AG04450 (cell line): ENCODE data around the gene NKX1-2. TPM values are rescaled to one million over a fixed set of nuclear protein-coding genes. Genes with fewer than 3 reads are reported as not detected.
A peak's percentile ranks its signal among the peaks of the same experiment; 100 is the strongest.

Experiments
- CTCF ChIA-PET: fragments of 300-600, 350-600 bp; formaldehyde crosslinking; extraction: SDS; loops from one replicate; lab custom pipeline; 2022; ENCODE audit warnings: antibody characterized with exemption, inconsistent platforms; lab: Charles Lee
- POLR2A ChIA-PET: fragments of 350-600 bp; formaldehyde crosslinking; extraction: SDS; loops from one replicate; lab custom pipeline; 2021; ENCODE audit warnings: antibody characterized with exemption, inconsistent platforms; lab: Yijun Ruan, JAX
- DNase-seq: peaks from one replicate; pipeline ENCODE4 v3.0.0-alpha.2; 2011; ENCODE audit warnings: low read depth, low spot score
- H3K27ac ChIP-seq: one replicate; pipeline ENCODE4 v1.5.1; 2012; ENCODE audit warnings: low read depth, low read length, control low read depth
- H3K27me3 ChIP-seq: one replicate; pipeline ENCODE4 v1.6.0; 2012; ENCODE audit warnings: low read length; ENCODE audit not compliant: control insufficient read depth, insufficient read depth
- H3K4me3 ChIP-seq: 2 replicates; pipeline ENCODE4 v1.5.1; 2011; ENCODE audit warnings: mild to moderate bottlenecking, low read depth, low read length, control low read depth
- H3K9me3 ChIP-seq: 2 replicates; pipeline ENCODE4 v1.5.1; 2012; ENCODE audit warnings: low read length; ENCODE audit not compliant: control insufficient read depth, insufficient read depth
- CTCF ChIP-seq: IDR thresholded peaks from 2 replicates; pipeline ENCODE4 v1.5.1; 2011; ENCODE audit warnings: low read depth, low read length, control low read depth, inconsistent platforms
- polyA plus RNA-seq: library from polyadenylated mRNA; depleted of rRNA; stranded (reverse); fragments of >200 nt; gene quantifications from 2 replicates; pipeline ENCODE4 v1.2.3, GENCODE V29; 2011

NKX1-2 gene
- polyA plus RNA-seq, 1 experiment = not detected

DNA sequence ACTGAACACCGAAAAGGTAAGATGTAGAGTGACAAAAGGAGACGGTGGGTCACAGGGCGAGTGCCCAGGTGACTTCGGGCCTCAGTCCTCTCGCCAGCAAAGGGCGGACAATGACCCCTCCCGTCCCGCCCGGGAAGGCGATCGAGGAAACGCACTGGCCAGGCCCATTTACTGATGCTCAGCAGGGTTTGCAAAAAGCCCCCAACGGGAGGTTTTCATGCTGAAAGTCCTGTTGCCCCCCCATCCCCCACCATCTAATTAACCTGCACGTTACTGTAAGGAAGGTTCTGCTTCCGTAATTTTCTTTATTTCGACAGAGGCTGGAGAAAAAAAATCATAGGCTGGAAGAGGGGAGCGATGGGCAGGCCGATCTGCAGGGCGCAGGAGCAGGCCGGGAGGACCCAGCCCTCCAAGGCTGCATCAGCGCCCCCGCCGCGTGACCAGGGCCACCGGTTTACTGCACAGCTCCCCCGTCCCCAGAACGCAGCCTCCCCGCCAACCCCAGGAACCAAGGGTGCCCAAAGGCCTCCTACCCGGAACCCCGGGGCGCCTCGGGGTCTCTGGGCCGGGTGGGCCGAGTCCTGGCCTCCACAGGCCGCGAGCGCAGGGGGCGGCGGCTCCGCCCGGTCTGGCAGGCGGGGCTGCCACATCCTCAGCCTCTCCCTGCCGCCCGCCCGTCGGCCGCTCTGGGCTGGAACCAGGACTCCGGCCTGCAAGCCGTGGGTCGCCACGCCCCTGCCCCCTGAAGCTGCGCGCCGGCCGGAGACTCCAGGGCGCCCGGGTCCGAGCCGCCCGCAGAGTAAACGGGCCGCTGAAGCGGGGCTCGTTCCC is 31.7 kb downstream of the NKX1-2 start:
- no peak for DNase-seq
- H3K4me3 ChIP-seq = peak overlapping the region; percentile 70
- no peaks in the 10 kb centered on the region for H3K9me3 ChIP-seq
- ChIA-PET POLR2A (interaction anchor here (1.0 to 1.7 kb wide), 2 partner anchors 44 to 262 kb away, joined by 3 to 7 read pairs; partner anchors contain the start of gene LHPP), CTCF (interaction anchor here (0.7 to 6.3 kb wide), 5 partner anchors 11 to 28 kb away, joined by 3 to 78 read pairs (median 5); no protein-coding TSS in a partner anchor)
- peaks cover 11% of the 10 kb centered on the region for H3K27me3 ChIP-seq
- peak overlapping the region; percentile 77 for H3K27ac ChIP-seq
- TF ChIP-seq CTCF = peak; percentile 8; the same call in 1 of the 2 replicates

- ChIA-PET CTCF (interaction anchor here (0.6 to 6.3 kb wide), 6 partner anchors 9 to 422 kb away, joined by 3 to 78 read pairs (median 6); no protein-coding TSS in a partner anchor), POLR2A (interaction anchor here (0.6 kb wide), 1 partner anchor 1278 kb away, joined by 4 read pairs; no protein-coding TSS in a partner anchor)
- no peak for TF ChIP-seq CTCF
- Histone ChIP-seq H3K9me3 (no peaks in the 10 kb centered on the region), H3K27me3 (peaks cover 8% of the 10 kb centered on the region), H3K4me3 (no peak overlapping the region; the same call in 1 of the 2 replicates), H3K27ac (no peak overlapping the region)
- no peak for DNase-seq
Measured at GRCh38 chr10:124416733-124417132, 33.1 kb downstream of the NKX1-2 start.

GRCh38 chr10:124415210-124415609 is 34.6 kb downstream of the NKX1-2 start:
- no peak for DNase-seq
- ChIA-PET POLR2A (no interaction called here), CTCF (interaction anchor here (1.1 to 6.3 kb wide), 5 partner anchors 11 to 421 kb away, joined by 3 to 78 read pairs (median 4); no protein-coding TSS in a partner anchor)
- Histone ChIP-seq H3K27ac (no peak overlapping the region), H3K9me3 (no peaks in the 10 kb centered on the region), H3K27me3 (no peaks in the 10 kb centered on the region), H3K4me3 (no peak overlapping the region)
- no peak for TF ChIP-seq CTCF

- ChIA-PET CTCF (interaction anchor here (1.0 to 6.3 kb wide), 4 partner anchors 10 to 420 kb away, joined by 3 to 78 read pairs (median 8); no protein-coding TSS in a partner anchor), POLR2A (interaction anchor here (0.6 kb wide), 2 partner anchors 53 to 399 kb away, joined by 4 read pairs; no protein-coding TSS in a partner anchor)
- no peak for TF ChIP-seq CTCF
- no peak overlapping the region for H3K4me3 ChIP-seq
- no peaks in the 10 kb centered on the region for H3K27me3 ChIP-seq
- no peak overlapping the region for H3K27ac ChIP-seq
- H3K9me3 ChIP-seq = no peaks in the 10 kb centered on the region
- DNase-seq = no peak
Measured at GRCh38 chr10:124414076-124414475, 35.8 kb downstream of the NKX1-2 start.
